Activated CD8-positive, alpha-beta memory T cell treated with anti-CD3 and anti-CD28 coated beads, Interleukin-2, amount 50 U/mL, for 24 hours (primary cell): ENCODE data around the gene FGF1.

ENCODE experiments used
- DNase-seq: peaks from one replicate; pipeline ENCODE4 v3.0.0-alpha.2; 2020; ENCODE audit errors: extremely low read depth

Gene FGF1

GRCh38 chr5:142696379-142696778, 10.5 kb upstream of the FGF1 start:
- DNase-seq: no peak

GRCh38 chr5:142694092-142694856, 8.4 kb upstream of the FGF1 start:
- no peak for DNase-seq

- no peak for DNase-seq
Measured at GRCh38 chr5:142692321-142692894, 6.5 kb upstream of the FGF1 start.

- no peak for DNase-seq
Measured at GRCh38 chr5:142690667-142691066, 4.8 kb upstream of the FGF1 start.

GRCh38 chr5:142689081-142689480, 3.2 kb upstream of the FGF1 start:
- no peak for DNase-seq

- no peak for DNase-seq
Measured at GRCh38 chr5:142688281-142688989, 2.5 kb upstream of the FGF1 start.

GRCh38 chr5:142686968-142687367, 1.1 kb upstream of the FGF1 start:
- DNase-seq: no peak

GRCh38 chr5:142686210-142686734, 382 bp upstream of the FGF1 start:
- DNase-seq: no peak

- DNase-seq: no peak
Measured at GRCh38 chr5:142684508-142685041, 1.3 kb downstream of the FGF1 start.

GRCh38 chr5:142683881-142684505, 1.9 kb downstream of the FGF1 start:
- no peak for DNase-seq

GRCh38 chr5:142683116-142683515, 2.8 kb downstream of the FGF1 start:
- DNase-seq: no peak

- no peak for DNase-seq
Measured at GRCh38 chr5:142680605-142681259, 5.2 kb downstream of the FGF1 start.

- no peak for DNase-seq
Measured at GRCh38 chr5:142679744-142680143, 6.1 kb downstream of the FGF1 start.

- DNase-seq: no peak
Measured at GRCh38 chr5:142678529-142678928, 7.4 kb downstream of the FGF1 start.

GRCh38 chr5:142677198-142677597, 8.7 kb downstream of the FGF1 start:
- no peak for DNase-seq

- no peak for DNase-seq
Measured at GRCh38 chr5:142676318-142676717, 9.6 kb downstream of the FGF1 start.

GRCh38 chr5:142674531-142675469, 11.1 kb downstream of the FGF1 start:
- DNase-seq: no peak

GRCh38 chr5:142671801-142672200, 14.1 kb downstream of the FGF1 start:
- DNase-seq: no peak

- DNase-seq: no peak
Measured at GRCh38 chr5:142671266-142671665, 14.6 kb downstream of the FGF1 start.

- DNase-seq: no peak
Measured at GRCh38 chr5:142670804-142671203, 15.1 kb downstream of the FGF1 start.
